ENCODE measurements around the gene KSR1.

KSR1 gene

DNA sequence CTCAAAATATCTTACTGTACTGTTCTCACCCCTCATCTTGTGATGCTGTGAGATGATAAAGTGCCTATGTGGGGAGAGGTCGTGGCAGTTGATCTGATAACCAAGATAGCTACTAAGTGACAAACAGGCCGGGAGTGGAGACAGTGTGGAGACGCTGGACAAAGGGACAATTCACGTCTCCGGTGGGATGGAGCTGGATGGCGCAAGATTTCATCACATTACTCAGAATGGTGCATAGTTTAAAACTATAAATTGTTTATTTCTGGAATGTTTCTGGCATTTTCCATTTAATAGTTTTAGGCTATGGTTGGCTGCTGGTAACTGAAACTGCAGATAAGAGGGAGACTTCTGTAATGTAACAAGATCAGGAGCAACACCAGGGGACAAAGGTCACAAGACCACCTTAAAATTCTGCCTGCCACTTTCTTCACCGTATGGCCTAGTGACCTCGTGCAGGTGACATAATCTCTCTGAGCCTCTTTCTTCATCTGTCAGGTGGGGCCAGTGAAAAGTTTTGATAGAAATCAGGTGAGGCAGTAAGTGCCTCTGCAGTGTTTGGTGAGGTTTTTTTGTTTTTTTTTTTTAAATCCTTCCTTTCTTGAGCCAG lies 120.3 kb downstream of the KSR1 start:
- no peak overlapping the region for H3K27ac ChIP-seq
- no peak for DNase-seq (ENCODE audit: low read depth, low spot score)

DNA sequence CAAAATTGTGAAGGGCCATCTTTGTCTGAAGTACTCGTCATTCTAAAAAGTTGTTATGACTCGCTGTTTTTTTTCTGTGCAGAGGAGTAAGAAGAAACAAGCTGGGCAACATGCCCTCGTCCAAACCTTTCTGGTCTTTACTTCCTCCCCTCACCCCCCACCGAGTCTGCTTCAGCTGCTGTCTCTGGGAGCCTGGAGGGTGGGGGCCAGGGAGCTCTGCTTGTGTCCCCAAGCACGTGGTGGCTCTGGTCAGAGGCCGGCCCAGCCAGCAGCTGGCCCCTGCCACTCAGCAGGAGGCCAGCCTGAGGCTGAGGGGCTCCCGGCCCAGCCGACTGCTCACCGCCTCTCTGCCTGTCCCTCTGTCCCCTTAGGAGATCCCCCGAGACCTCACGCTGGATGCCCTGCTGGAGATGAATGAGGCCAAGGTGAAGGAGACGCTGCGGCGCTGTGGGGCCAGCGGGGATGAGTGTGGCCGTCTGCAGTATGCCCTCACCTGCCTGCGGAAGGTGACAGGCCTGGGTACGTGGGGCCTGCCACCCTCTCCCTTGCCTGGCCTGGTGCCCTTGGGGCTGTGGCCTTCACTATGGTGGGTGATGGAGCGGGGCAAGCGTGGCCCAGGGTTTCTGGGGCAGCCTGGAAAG lies 121.0 kb downstream of the KSR1 start:
- no peak overlapping the region for H3K27ac ChIP-seq
- DNase-seq (ENCODE audit: low read depth, low spot score) = no peak

DNA sequence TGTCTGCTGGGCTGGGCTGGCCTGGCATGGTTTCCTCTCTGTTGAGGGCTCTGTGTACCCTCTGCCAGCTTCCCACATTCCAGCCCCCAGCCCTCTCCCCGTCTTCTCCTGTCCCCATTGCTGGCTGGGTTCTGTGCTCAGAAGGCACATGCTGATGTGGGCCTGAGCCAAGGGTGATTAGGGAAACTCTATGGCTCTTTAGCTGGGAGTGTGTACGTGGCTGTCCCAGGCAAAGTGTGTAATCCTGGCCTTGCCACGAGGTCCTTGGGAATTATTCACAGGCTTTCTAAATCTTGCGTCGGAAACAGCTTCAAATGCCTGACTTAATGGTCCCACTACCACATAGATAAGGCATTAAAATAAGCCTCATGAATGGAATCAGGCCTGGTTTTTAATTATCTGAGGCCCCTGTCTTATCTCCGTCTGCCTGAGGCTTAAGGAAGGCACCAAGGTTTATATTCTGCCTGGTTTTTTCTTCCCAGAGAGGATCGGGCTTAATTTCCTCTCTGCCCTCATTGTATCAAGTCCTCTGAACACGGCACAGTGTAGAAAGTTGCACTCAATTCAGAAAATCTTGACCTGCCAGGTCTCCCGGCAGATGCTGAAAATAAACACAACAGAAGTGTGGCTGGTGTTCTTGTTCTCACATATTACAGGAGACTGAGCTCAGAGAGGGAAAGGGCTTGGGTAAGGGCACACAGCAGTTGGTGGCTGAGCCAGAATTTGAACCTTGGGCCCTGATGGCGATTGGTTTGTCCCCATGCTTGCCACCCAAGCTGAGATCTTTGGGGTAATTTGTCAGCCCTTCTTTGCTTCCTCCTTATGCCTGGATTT lies 121.9 kb downstream of the KSR1 start:
- no peak for DNase-seq (ENCODE audit: low read depth, low spot score)
- no peak overlapping the region for H3K27ac ChIP-seq

DNA sequence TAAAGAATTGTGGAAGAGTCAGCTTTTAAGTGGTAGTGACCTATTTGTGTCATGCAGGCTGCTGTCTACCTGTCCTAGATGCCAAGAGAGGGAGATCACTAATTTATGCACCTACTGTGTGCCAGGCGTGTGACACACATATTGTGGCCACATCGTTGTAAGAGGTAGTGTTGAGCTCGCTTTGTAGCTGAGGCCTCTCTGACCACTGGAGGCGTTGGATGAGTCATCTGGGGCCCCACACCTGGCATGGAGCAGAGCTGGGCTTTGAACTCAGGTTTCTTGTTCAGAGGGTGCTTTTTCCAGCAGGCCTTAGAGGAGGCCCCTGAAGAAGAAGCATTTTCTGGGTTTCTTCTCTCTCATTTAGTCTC lies 122.5 kb downstream of the KSR1 start:
- no peak for DNase-seq (ENCODE audit: low read depth, low spot score)
- H3K27ac ChIP-seq = no peak overlapping the region

DNA sequence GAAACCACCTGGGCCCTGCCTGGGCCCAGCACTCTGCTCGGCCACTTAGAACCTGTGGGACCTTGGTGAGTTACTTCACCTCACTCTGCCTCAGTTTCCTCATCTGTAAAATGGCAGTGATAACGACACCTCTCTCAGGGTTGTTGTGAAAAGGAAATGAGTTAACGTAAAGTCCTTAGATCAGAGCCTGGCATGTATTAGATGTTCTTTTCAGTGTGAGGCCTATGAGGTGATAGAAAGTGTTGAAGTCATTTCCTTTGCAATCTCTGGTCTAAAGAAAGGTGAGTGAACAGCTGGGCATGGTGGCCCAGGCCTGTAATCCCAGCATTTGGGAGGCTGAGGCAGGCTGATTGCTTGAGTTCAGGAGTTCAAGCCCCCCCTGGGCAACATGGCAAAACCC lies 123.1 kb downstream of the KSR1 start:
- H3K27ac ChIP-seq = no peak overlapping the region
- no peak for DNase-seq (ENCODE audit: low read depth, low spot score)

DNA sequence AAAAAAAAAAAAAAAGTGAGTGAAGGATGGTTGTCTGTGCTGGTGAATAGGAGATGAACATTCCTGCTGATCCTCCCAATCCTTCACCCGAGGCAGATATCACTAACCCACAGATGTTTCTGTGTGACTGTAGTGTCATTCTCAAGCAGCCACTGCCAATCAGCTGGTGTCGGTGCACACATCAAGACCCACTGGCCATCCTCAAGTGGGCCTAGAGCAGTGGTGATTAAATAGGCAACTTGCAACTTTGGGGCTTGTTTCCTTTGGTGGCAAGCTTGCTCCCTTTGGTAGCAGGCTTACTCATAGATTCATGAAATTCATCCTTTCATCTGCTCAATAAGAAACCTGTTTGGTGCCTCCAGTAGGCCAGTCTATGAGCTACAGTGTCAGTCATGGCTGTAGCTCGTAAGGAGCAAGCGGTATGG lies 123.7 kb downstream of the KSR1 start:
- no peak overlapping the region for H3K27ac ChIP-seq
- DNase-seq (ENCODE audit: low read depth, low spot score) = no peak

DNA sequence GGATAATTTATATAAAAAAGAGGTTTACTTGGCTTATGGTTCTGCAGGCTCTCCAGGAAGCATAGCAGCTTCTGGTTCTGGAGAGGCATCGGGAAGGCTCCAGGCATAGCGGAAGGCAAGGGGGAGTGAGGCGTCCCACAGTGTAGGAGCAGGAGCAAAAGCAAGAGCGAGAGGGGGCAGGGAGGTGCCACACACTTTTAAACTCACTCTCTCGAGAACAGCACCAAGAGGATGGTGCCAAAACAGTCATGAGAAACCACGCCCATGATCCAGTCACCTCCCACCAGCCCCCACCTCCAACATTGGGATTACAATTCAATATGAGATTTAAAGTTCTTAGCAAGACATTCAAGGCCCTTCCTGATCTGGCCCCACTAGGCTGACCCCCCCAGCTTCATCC lies 124.8 kb downstream of the KSR1 start:
- H3K27ac ChIP-seq = no peak overlapping the region
- no peak for DNase-seq (ENCODE audit: low read depth, low spot score)

DNA sequence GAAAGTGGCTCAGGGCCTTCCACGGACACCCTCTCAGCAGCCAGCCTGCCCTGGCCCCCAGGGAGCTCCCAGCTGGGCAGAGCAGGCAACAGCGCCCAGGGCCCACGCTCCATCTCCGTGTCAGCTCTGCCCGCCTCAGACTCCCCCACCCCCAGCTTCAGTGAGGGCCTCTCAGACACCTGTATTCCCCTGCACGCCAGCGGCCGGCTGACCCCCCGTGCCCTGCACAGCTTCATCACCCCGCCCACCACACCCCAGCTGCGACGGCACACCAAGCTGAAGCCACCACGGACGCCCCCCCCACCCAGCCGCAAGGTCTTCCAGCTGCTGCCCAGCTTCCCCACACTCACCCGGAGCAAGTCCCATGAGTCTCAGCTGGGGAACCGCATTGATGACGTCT lies 126.4 kb downstream of the KSR1 start:
- no peak overlapping the region for H3K27ac ChIP-seq
- DNase-seq (ENCODE audit: low read depth, low spot score) = no peak

DNA sequence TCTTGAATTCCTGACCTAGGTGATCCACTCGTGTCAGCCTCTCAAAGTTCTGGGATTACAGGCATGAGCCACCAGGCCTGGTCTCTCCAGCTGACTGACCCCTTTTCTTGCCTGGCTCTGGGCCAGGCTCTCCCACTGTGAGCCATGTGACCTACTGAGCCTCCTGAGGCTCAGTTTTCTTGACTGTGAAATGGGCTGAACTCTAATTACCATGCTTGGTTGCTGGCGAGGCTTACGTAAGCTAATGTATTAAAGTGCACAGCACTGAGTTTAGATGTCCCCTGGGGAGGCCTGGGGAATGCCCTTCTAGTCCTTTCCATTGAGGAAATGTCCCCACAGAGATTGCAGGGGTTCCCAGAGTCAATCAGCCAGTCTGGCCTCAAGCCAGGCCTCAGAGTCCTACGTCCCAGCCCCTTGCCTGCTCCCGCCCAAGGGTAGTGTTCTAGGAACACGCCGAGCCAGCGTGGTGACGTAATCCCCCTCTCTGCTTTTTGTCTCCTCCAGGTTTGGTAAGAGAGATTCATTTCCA lies 129.0 kb downstream of the KSR1 start:
- H3K27ac ChIP-seq = no peak overlapping the region
- no peak for DNase-seq (ENCODE audit: low read depth, low spot score)

DNA sequence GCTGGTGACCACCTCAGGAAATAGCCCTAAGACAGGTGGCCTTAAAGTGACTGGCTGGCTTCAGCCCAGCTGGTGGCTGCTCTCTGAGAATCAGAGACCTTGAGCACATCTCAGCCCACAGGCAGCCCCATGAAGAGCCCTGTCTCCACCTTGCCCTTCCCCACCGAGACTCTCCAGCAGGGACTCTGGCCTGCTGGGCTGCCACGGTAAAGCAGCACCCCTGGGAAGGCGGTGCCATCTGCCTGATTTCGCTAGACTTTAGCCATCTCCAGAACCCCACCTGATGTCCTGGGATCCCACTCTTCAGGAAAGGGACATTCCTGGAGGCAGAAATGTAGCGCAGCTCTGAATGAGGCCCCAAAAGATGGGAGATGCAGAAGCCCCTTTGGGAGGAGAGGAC lies 129.5 kb downstream of the KSR1 start:
- H3K27ac ChIP-seq = no peak overlapping the region
- no peak for DNase-seq (ENCODE audit: low read depth, low spot score)

DNA sequence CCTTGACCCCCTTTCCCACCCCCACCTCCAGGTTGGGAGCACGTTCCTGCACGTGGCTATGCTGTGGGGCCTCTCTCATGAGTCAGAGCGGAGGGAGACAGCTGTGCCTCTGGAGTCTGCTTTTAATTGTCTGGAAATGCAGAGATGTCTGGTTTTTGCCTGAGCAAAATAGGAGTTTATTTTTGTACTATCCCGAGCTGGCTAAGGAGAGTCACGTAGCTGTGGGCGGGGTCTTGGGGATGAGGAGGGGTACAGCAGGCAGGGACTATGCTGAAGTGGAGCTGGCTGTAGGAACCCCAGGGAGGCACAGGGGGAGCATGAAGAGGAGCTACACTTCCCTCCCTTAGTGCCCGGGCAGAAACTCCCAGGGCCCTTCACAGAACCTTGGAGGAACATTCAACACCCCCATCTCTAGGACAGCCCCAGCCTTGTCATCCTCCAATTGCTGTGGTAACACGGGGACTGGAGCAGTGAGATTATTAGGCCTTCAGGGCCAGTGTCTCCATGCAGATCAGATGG lies 130.0 kb downstream of the KSR1 start:
- H3K27ac ChIP-seq = no peak overlapping the region
- no peak for DNase-seq (ENCODE audit: low read depth, low spot score)

DNA sequence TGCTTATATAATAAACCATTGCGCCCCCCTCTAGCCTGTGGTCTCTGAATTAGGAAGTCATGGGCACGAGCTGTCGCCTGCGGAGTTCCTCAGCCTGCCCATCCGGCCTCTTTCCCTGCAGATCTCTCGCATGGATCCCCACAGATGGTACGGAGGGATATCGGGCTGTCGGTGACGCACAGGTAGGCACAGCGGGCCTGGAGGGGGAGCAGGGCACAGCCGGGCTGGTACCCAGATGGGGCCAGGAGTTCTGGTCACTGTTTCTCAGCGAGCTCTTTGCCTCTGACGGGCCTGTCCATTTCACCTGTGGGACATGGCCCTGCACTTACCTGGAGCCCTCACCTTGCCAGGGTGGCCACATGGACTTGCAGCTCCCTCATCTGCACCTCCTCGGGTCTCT lies 132.1 kb downstream of the KSR1 start:
- DNase-seq (ENCODE audit: low read depth, low spot score) = no peak
- no peak overlapping the region for H3K27ac ChIP-seq

DNA sequence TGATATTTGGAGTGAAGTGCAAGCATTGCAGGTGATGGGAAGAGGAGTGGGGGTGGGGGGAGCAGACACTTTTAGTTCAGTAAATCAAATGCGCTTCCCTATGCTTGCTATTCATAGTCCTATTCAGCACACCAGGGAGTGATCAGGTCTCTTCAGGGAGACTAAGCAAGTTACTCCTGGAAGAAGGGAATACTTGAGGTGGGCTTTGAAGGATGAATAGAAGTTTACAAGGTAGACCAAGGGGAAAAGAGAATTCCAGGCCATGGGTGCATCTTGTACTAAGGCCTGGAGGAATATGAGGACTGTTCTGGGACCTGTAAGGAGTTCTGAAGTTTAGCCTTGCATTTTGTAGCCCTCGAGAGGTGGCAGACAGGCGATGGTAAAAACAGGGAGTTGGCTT lies 134.6 kb downstream of the KSR1 start:
- DNase-seq (ENCODE audit: low read depth, low spot score) = no peak
- H3K27ac ChIP-seq = no peak overlapping the region

DNA sequence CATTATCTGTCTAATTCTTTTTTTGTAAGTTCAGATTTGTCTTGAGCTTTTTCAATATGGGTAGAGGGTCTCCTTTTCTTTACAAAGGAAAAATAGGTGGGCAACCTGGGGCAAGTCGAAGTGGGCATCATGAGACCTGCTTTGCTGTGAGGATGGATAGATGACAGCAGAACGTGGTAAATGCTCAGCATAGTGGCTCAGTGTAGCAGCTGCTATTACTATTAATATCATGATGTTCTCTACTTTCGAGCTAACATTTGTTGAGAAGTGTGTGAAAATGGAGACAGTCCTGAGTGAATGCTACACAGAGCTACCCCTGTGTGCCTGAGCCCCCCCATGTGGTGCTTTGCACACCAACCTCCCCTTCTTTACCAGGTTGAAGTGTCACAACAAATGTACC lies 135.7 kb downstream of the KSR1 start:
- no peak overlapping the region for H3K27ac ChIP-seq
- no peak for DNase-seq (ENCODE audit: low read depth, low spot score)

DNA sequence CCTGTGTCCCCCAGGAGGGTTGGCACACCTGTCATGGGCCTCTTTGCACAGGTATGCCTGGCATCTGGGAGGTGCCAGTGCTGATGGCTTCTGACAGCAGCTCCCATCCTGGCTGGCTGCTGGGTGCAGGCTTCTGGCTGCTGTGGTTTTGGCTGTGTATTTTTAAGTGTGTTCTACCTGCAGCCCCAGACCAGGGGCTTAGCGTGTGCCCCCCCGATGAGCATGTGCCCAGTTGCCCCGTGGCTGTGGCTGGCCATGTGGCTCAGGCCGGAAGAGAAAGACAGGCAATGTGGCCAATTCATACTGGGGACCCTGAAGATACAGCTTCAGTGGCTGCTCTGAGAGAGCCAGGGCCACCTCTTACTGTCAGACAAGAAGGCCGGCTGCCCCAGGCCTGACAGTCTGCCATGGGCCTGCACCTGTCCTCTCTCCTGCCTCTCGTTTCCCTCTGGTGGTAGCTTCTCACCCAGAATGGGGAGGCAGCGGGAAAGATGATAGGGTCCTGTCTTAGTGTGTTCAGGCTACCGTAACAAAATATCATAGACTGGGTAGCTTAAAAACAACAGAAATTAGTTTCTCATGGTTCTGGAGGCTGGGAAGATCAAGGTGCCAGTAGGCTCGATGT lies 137.1 kb downstream of the KSR1 start:
- no peak overlapping the region for H3K27ac ChIP-seq
- DNase-seq (ENCODE audit: low read depth, low spot score) = no peak

DNA sequence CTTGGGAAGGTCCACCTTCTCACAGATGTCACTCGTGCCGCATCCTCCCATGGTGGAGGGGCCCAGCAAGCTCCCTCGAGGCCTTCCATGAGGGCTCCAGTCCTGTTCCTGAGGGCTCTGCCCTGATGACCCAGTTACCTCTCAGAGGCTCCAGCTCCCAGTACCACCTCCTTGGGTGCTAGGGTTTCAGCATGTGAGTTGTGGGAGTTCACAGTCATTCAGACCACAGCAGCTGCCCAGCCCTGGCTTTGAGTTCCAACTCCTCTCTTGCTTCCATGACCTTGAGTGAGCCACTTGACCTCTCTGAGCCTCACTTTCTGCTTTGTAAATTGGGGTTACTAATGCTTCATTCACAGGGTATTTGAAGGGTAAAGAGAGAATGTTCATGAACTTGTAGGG lies 137.6 kb downstream of the KSR1 start:
- no peak for DNase-seq (ENCODE audit: low read depth, low spot score)
- no peak overlapping the region for H3K27ac ChIP-seq

DNA sequence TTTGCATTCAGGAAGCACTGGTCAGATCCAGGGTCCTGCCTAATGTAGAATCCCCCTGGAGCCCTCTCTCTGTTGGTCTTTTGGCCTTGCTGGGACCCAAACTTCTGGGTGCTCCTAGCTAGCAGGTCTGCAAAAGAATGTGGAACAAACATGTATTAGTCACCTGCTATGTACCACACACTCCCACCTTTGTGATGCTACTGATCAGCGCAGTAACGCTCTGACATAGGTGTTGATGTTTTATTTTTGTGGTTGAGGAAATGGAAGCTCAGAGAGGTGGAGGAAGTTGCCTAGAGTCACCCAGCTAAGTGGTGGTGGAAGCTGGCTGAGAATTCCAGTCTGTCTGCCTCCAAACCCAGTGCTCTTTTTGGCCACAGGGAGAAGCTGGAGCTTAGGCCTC lies 139.0 kb downstream of the KSR1 start:
- H3K27ac ChIP-seq = no peak overlapping the region
- DNase-seq (ENCODE audit: low read depth, low spot score) = no peak

DNA sequence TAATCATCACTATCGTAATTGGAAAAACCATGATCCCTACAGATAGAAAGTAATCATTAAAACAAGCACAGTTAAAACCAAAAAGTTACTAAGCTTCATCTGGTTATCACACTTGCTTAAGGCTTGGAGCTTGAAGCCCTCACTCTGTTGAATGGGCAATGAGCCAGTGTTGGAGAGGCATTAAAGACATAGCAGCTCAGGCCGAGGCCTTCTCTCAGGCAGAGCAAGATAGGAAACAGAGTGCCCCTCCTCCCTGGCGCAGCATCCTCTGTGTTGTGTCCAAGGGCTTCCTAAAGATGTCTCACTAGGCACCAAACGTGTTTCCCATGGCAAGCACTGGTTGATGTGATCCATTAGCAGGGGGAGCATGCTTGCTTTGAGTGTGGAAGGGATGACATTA lies 139.8 kb downstream of the KSR1 start:
- no peak for DNase-seq (ENCODE audit: low read depth, low spot score)
- no peak overlapping the region for H3K27ac ChIP-seq

DNA sequence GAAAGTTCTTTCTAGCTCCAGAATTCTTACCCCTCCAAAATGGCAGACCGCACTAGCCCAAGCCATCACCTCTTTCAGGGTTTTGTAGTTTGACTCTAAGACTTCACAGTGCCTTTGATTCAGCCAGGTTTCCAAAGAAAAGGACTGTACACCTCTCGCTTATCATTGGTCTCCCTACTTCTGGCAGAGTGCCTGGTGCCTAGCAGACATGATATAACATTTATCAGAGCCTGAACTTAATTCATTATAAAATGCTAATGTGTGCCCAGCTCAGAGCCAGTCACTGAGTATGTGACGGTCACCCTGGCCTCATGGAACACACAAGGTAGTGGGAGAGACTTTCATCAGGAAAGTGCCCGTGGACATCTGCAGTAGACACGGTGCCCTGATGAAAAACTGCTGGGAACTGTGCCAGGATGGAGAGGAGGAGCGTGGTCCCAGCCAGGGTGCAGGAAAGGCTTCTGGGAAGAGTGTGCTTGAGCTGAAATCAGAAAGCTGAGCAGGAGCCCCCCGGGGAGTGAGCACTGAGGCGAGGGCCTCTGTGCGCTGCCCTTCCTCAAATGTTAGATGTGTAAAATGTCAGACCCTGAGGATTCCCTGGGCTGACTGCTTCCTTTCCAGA lies 140.4 kb downstream of the KSR1 start:
- no peak for DNase-seq (ENCODE audit: low read depth, low spot score)
- no peak overlapping the region for H3K27ac ChIP-seq

DNA sequence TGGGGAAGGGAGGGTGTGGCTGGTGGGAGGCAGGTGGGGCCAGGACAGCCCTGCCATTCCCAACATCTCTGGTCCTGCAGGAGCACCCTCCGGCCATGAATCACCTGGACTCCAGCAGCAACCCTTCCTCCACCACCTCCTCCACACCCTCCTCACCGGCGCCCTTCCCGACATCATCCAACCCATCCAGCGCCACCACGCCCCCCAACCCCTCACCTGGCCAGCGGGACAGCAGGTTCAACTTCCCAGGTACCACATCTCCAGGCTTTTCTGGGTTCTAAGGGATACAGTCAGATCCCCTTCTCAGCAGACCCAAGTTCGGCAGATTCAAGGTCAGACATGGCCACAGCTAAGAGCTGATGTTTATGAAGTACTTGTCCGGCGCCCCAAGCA lies 140.9 kb downstream of the KSR1 start:
- no peak overlapping the region for H3K27ac ChIP-seq
- no peak for DNase-seq (ENCODE audit: low read depth, low spot score)

All from epithelial cell of prostate (primary cell).